HepG2 (cell line): ENCODE data around the gene DTX4. TPM values are rescaled to one million over a fixed set of nuclear protein-coding genes. Genes with fewer than 3 reads are reported as not detected.

Experiments used
- ATAC-seq: fragments of 200-7000 bp; cut with Tn5 transposase; 3 replicates; pipeline ENCODE4 v1.9.1; 2020; ENCODE audit warnings: mild to moderate bottlenecking, moderate library complexity
- BruUV-seq: library from RNA; stranded (reverse); fragments of 400-500 nt; replicated peaks from 2 replicates; lab custom pipeline; 2021; lab: Mats Ljungman, UMichigan
- CTCF ChIA-PET: fragments of 300-600 bp; formaldehyde crosslinking; extraction: SDS; loops from one replicate; lab custom pipeline; 2021; ENCODE audit warnings: low total read pairs, inconsistent platforms, low intra/inter-chr PET ratio; lab: Yijun Ruan, JAX
- POLR2A ChIA-PET: fragments of 350-600 bp; sonication (Branson Sonifier 250); formaldehyde crosslinking; loops from one replicate; lab custom pipeline; 2020; ENCODE audit warnings: antibody characterized with exemption, inconsistent platforms; lab: Yijun Ruan, JAX
- DNase-seq: peaks from one replicate; pipeline ENCODE4 v3.0.0-alpha.2; 2015; ENCODE audit warnings: low spot score
- FAIRE-seq: peaks from 3 replicates; lab custom pipeline; 2011; peaks lifted over from hg19 to GRCh38; lab: Jason Lieb, UNC
- H2AFZ ChIP-seq: one replicate; pipeline ENCODE4 v1.6.1; 2011; ENCODE audit warnings: low read length, inconsistent platforms
- H3K27ac ChIP-seq: fragments of 300-600 bp; 3 replicates; pipeline ENCODE4 v1.8.0; 2011; ENCODE audit warnings: mixed run types, mild to moderate bottlenecking, mixed read lengths, low read length, inconsistent platforms; ENCODE audit not compliant: insufficient read depth; ENCODE audit errors: extremely low read length
- H3K27me3 ChIP-seq, 2 experiments: fragments of 200-600 bp in 1 of 2; 2 replicates in 1 of 2; 3 replicates in 1 of 2; pipeline versions ENCODE4 v1.6.0 to v1.8.0; 2011; ENCODE audit warnings: low read length in 2 of 2, mild to moderate bottlenecking in 2 of 2, moderate library complexity in 2 of 2, inconsistent platforms in 1 of 2; ENCODE audit not compliant: insufficient read depth in 2 of 2, control insufficient read depth in 1 of 2
- H3K36me3 ChIP-seq, 2 experiments: fragments of 200-600 bp in 1 of 2; replicated peaks in 1 of 2; 2 replicates in 1 of 2; 3 replicates in 1 of 2; pipeline versions ENCODE4 v1.5.1 to v1.8.0; 2011; ENCODE audit warnings: low read length in 2 of 2, inconsistent platforms in 1 of 2; ENCODE audit not compliant: insufficient read depth in 2 of 2, control insufficient read depth in 1 of 2
- H3K4me1 ChIP-seq: 2 replicates; pipeline ENCODE4 v1.5.1; 2012; ENCODE audit warnings: low read length, inconsistent platforms; ENCODE audit not compliant: insufficient read depth
- H3K4me2 ChIP-seq: 2 replicates; pipeline ENCODE4 v1.6.0; 2011; ENCODE audit warnings: low read depth, low read length, inconsistent platforms
- H3K4me3 ChIP-seq, 3 experiments: fragments of 200-600 bp in 1 of 3; sonication (generic), shearing (Covaris generic) in 1 of 3; replicated peaks in 1 of 3; 2 replicates each; pipeline ENCODE4 v1.5.1; 2011 to 2016; ENCODE audit warnings: low read length in 3 of 3, inconsistent platforms in 2 of 3, low read depth in 2 of 3, mild to moderate bottlenecking in 2 of 3, control low read depth in 1 of 3, mixed read lengths in 1 of 3; ENCODE audit not compliant: insufficient read depth in 1 of 3
- H3K79me2 ChIP-seq: one replicate; pipeline ENCODE4 v1.6.1; 2011; ENCODE audit warnings: low read length, inconsistent platforms; ENCODE audit not compliant: insufficient read depth
- H3K9ac ChIP-seq: 2 replicates; pipeline ENCODE4 v1.6.0; 2011; ENCODE audit warnings: mild to moderate bottlenecking, low read depth, low read length, inconsistent platforms; ENCODE audit not compliant: insufficient read depth
- H3K9me3 ChIP-seq: 2 replicates; pipeline ENCODE4 v1.5.1; 2012; ENCODE audit warnings: mild to moderate bottlenecking, low read length
- H4K20me1 ChIP-seq: 2 replicates; pipeline ENCODE4 v1.6.0; 2011; ENCODE audit warnings: inconsistent platforms, mild to moderate bottlenecking, low read length, moderate library complexity; ENCODE audit not compliant: insufficient read depth
- ATF2 ChIP-seq: sonication (generic); formaldehyde crosslinking; IDR thresholded peaks from 2 replicates; pipeline ENCODE4 v1.4.0; 2020; ENCODE audit warnings: missing genetic modification reagents
- CCDC6 ChIP-seq: sonication (generic); formaldehyde crosslinking; IDR thresholded peaks from 2 replicates; pipeline ENCODE4 v1.8.1; 2022; ENCODE audit warnings: mild to moderate bottlenecking, missing genetic modification reagents, moderate library complexity
- EP300 ChIP-seq, 3 experiments: sonication (generic) in 1 of 3; formaldehyde crosslinking in 1 of 3; IDR thresholded peaks; 2 replicates each; pipeline versions ENCODE4 v1.5.1 to v1.6.1; 2011 to 2020; ENCODE audit warnings: low read depth in 2 of 3, low read length in 2 of 3, borderline replicate concordance in 1 of 3, improper control_type of control experiment in 1 of 3, mild to moderate bottlenecking in 1 of 3, missing genetic modification reagents in 1 of 3, moderate library complexity in 1 of 3
- GATAD1 ChIP-seq: IDR thresholded peaks from 2 replicates; pipeline ENCODE4 v1.6.1; 2016; ENCODE audit warnings: missing genetic modification reagents, missing compliant biosample characterization
- HDAC2 ChIP-seq: sonication (generic); formaldehyde crosslinking; IDR thresholded peaks from 2 replicates; pipeline ENCODE4 v1.4.0; 2020; ENCODE audit warnings: missing genetic modification reagents
- KMT2A ChIP-seq: sonication (generic); formaldehyde crosslinking; IDR thresholded peaks from 2 replicates; pipeline ENCODE4 v1.4.0; 2020; ENCODE audit warnings: missing genetic modification reagents
- MAX ChIP-seq: IDR thresholded peaks from 2 replicates; pipeline ENCODE4 v1.6.1; 2012; ENCODE audit warnings: inconsistent platforms
- NCOR1 ChIP-seq: fragments of 200-600 bp; sonication (generic); IDR thresholded peaks from 2 replicates; pipeline ENCODE4 v1.7.0; 2017; ENCODE audit warnings: antibody characterized with exemption, low read length, borderline replicate concordance
- RERE ChIP-seq: IDR thresholded peaks from 2 replicates; pipeline ENCODE4 v1.6.1; 2016; ENCODE audit warnings: low read depth, missing genetic modification reagents, missing compliant biosample characterization
- ZNF331 ChIP-seq: sonication (generic); formaldehyde crosslinking; IDR thresholded peaks from 2 replicates; pipeline ENCODE4 v1.4.0; 2020; ENCODE audit warnings: missing genetic modification reagents
- ZNF362 ChIP-seq: sonication (generic); formaldehyde crosslinking; IDR thresholded peaks from 2 replicates; pipeline ENCODE4 v1.4.0; 2020; ENCODE audit warnings: missing genetic modification reagents, mild to moderate bottlenecking, borderline replicate concordance
- ZNF614 ChIP-seq: IDR thresholded peaks from 2 replicates; pipeline ENCODE4 v1.6.1; 2018; ENCODE audit warnings: missing biosample characterization, missing genetic modification reagents, inconsistent platforms, borderline replicate concordance
- ZNF629 ChIP-seq: sonication (generic); formaldehyde crosslinking; conservative IDR thresholded peaks from 2 replicates; pipeline ENCODE4 v1.5.0; 2020; ENCODE audit warnings: missing genetic modification reagents
- WGBS: methylation state at CpG from one replicate; pipeline ENCODE4 v1.1.6; 2017; ENCODE audit warnings: low lambda C conversion rate; 5-methylcytosine and 5-hydroxymethylcytosine counted together
- in situ Hi-C: cut with HindIII; loops from 2 replicates; pipeline ENCODE4 v1.10.0; 2017; ENCODE audit warnings: low pct_unique_long_range_greater_than_20kb; ENCODE audit not compliant: extremely low pct_ligation_motif_present
- intact Hi-C: fragments of 100-400 bp; cut with micrococcal nuclease; formaldehyde crosslinking; loops from one replicate; pipeline ENCODE4 v1.10.0; 2022; ENCODE audit not compliant: unreplicated experiment
- polyA plus RNA-seq, 8 experiments: library from polyadenylated mRNA; depleted of rRNA in 3 of 8; stranded (reverse) in 7 of 8; unstranded in 1 of 8; fragments of >200 nt; fragmentation: Illumina TruSeq in 4 of 8; extraction: Trizol in 4 of 8; gene quantifications; 2 replicates each; pipeline versions ENCODE4 v1.2.1 to v1.2.3, GENCODE V29; 2011 to 2016; ENCODE audit warnings: low read depth in 4 of 8, missing spikeins in 1 of 8, mixed read lengths in 1 of 8; ENCODE audit not compliant: insufficient read depth in 1 of 8
- total RNA-seq, 5 experiments: library from RNA; depleted of rRNA; stranded (reverse); fragments of >200 nt; fragmentation: Illumina TruSeq; extraction: Trizol; gene quantifications; 2 replicates each; pipeline ENCODE4 v1.2.3, GENCODE V29; 2016; ENCODE audit warnings: low read depth in 1 of 5

The DTX4 gene
- total and polyA plus RNA-seq, 2 of the 13 experiments (the other 11 are each of a cell fraction or from before 2014, with no cell fraction given), result 0.67 to 5.6 TPM

- 6% methylated on average over 6 of the region's 7 CpGs for whole genome bisulfite sequencing
- ChIA-PET POLR2A (interaction anchor here (0.6 to 4.4 kb wide), 6 partner anchors 8 to 503 kb away, joined by 3 to 46 read pairs (median 4); partner anchors contain the start of gene FAM111A), CTCF (interaction anchor here (0.8 kb wide), 1 partner anchor 34 kb away, joined by 3 read pairs; no protein-coding TSS in a partner anchor)
- in situ Hi-C loops (loop anchor here (5.0 to 10.0 kb wide), 2 partner anchors 33 to 111 kb away; no protein-coding TSS in a partner anchor), intact Hi-C loops (no loop called here)
- Histone ChIP-seq H3K4me1 (peaks cover 41% of the 10 kb centered on the region), H3K9ac (0 out of 2 replicates have a peak overlapping the region, but pooled peaks have one; percentile 10), H3K27ac (peak overlapping the region; percentile 34), H3K4me3 (peak overlapping the region; percentile 67 to 80 (median 68)), H3K27me3 (no peaks in the 10 kb centered on the region; a peak in 1 of 5 replicates), H3K79me2 (no peaks in the 10 kb centered on the region), H3K36me3 (no peaks in the 10 kb centered on the region), H3K9me3 (no peaks in the 10 kb centered on the region), H4K20me1 (0 out of 2 replicates have a peak, but pooled peaks cover 3% of the 10 kb centered on the region), H2AFZ (no peak overlapping the region), H3K4me2 (peak overlapping the region; percentile 100)
- peak; percentile 67 for FAIRE-seq
- peak; percentile 89 for DNase-seq
- peak; percentile 49 for ATAC-seq
- TSS peak; percentile 57 for BruUV-seq
- peak; percentile 71; the same call in 1 of the 2 replicates for TF ChIP-seq NCOR1
- 0 out of 2 replicates have a peak, but pooled peaks have one; percentile 16 for TF ChIP-seq KMT2A (CRISPR knock-in tag)
- TF ChIP-seq ZNF362 (CRISPR knock-in tag), result peak; percentile 49; the same call in 1 of the 2 replicates
- peak; percentile 34; the same call in 1 of the 2 replicates for TF ChIP-seq MAX
- 0 out of 2 replicates have a peak, but pooled peaks have one; percentile 36 for TF ChIP-seq GATAD1
- TF ChIP-seq RERE (CRISPR knock-in tag), result peak; percentile 71; the same call in 1 of the 2 replicates
- 0 out of 2 replicates have a peak, but pooled peaks have one; percentile 4 for TF ChIP-seq ZNF629 (CRISPR knock-in tag)
- peak; percentile 67; the same call in 1 of the 2 replicates for TF ChIP-seq HDAC2 (CRISPR knock-in tag)
- 0 out of 2 replicates have a peak, but pooled peaks have one; percentile 12 for TF ChIP-seq ZNF614 (CRISPR knock-in tag)
- peak; percentile 56; the same call in 1 of the 2 replicates for TF ChIP-seq ZNF331 (CRISPR knock-in tag)
- peak; percentile 37; the same call in 1 of the 2 replicates for TF ChIP-seq CCDC6 (CRISPR knock-in tag)
- peak; percentile 82 to 83 for TF ChIP-seq EP300 (IDR thresholded peaks at IDR 0.05; ENCODE audit: low read depth in 2 of 2, low read length in 2 of 2)
- peak; percentile 53; the same call in 1 of the 2 replicates for TF ChIP-seq EP300 (CRISPR knock-in tag; IDR thresholded peaks at IDR 0.05; ENCODE audit: borderline replicate concordance)
- TF ChIP-seq ATF2 (CRISPR knock-in tag), result 0 out of 2 replicates have a peak, but pooled peaks have one; percentile 21
These were observed 2.2 kb downstream of the DTX4 start for GRCh38 chr11:59173964-59174663.
